ENCODE measurements around the gene KCNIP1. TPM values are rescaled to one million over a fixed set of nuclear protein-coding genes. Genes with fewer than 3 reads are reported as not detected.

Gene KCNIP1
- total RNA-seq, 4 donors from 2014 or later = 0.97 to 1.7 TPM; not detected in 2

DNA sequence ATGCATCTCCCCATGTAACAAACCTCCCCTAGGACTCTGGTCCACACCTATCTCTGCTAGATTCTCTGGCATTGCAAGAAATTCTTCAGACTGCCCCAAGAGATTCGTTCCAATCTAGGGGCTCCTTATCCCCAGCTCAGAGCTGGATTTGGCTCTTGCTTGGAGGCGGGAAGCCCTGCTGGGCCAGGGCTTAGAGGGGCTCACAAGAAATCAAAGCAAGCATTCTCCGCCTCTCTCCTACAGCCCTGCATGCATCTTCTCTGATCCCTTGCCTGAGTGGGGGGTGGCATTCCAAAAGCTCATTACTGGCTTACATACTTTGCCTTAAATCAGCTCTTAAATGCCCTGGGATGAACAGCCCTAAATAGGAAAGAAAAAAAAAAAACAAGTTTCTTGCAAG is 75.8 kb downstream of the KCNIP1 start:
- 71% methylated on average over 3 of the region's 3 CpGs for WGBS
- no peak for TF ChIP-seq CTCF (IDR thresholded peaks at IDR 0.05)
- TF ChIP-seq POLR2AphosphoS5 (IDR thresholded peaks at IDR 0.05) = no peak
- Histone ChIP-seq H3K9me3 (peaks cover 0 to 8% (median 7%) of the 10 kb centered on the region in 4 donors), H3K27ac (replicated peaks in 1 of 4) (no peak overlapping the region), H3K36me3 (no peaks in the 10 kb centered on the region), H3K27me3 (peaks cover 0 to 4% (median 0%) of the 10 kb centered on the region in 4 donors), H3K4me1 (no peaks in the 10 kb centered on the region), H3K4me3 (no peak overlapping the region)
- no peak for DNase-seq (ENCODE audit: extremely low spot score)
- intact Hi-C loops (cut with DNase I) = no loop called here

DNA sequence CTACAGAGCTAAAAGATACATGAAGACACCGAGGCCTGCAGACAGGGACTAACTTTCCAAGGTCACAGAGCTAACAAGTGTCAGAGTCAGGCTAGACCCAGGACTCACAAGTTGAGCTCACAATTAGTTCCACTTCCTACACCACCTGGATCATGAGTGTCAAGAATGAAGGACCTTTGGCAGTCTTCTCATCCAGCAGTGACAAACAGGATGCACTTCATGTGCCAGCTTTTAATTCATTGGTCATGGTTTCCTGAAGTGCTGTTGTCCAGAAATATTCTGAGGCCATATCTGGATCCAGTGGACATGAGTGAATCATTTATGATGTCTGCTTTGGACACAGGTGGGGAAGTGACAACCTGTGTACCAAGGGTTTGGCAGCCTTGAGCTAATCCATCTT is 77.4 kb downstream of the KCNIP1 start:
- no peak for DNase-seq (ENCODE audit: extremely low spot score)
- WGBS = 71% methylated on average over 1 of the region's 1 CpG
- intact Hi-C loops (cut with DNase I) = no loop called here
- peaks cover 0 to 8% (median under 1%) of the 10 kb centered on the region in 4 donors for H3K9me3 ChIP-seq
- no peak overlapping the region for H3K27ac ChIP-seq (replicated peaks in 1 of 4)
- H3K4me1 ChIP-seq = no peaks in the 10 kb centered on the region
- TF ChIP-seq CTCF (IDR thresholded peaks at IDR 0.05) (no peak), EP300 (IDR thresholded peaks at IDR 0.05) (no peak), POLR2A (IDR thresholded peaks at IDR 0.05; ENCODE audit: low read depth) (no peak), POLR2AphosphoS5 (IDR thresholded peaks at IDR 0.05) (no peak)
- H3K4me3 ChIP-seq = no peak overlapping the region
- no peaks in the 10 kb centered on the region for H3K36me3 ChIP-seq
- peaks cover 0 to 4% (median 0%) of the 10 kb centered on the region in 4 donors for H3K27me3 ChIP-seq

DNA sequence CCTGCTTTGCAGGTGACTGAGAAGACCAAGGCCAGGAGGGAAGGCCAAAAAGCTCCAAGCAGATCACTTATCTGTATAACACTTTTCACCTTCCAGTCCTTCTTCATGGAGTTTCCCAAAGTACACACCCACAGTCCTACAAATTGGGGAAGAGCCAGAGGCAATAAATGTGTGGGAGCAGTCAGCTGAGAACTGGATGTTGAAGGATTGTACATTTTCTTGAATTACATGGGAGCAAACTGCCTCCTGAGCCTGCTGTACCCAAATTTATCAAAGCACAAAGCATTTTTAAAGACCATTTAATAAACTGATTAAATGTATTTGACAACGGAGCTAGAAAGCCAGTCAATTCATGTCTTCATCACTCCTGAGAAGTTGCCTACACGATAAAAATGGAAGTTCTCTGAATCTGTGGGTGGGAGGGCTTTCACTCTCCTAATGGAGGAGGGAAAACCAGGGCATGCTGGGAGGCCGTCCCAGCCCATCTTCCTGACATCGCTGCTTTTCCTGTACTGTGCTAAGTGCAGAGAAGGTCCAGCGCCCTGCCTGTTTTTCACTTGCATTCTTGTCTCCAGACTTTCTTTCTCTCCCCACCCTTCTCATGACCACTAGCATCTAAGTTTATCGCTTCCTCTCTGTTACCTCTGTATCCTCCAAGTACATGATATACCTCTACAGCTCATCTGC is 79.0 kb downstream of the KCNIP1 start:
- no peak overlapping the region for H3K4me3 ChIP-seq
- peaks cover 0 to 8% (median 0%) of the 10 kb centered on the region in 4 donors for H3K9me3 ChIP-seq
- H3K27me3 ChIP-seq = no peaks in the 10 kb centered on the region
- H3K4me1 ChIP-seq = no peaks in the 10 kb centered on the region
- TF ChIP-seq CTCF (IDR thresholded peaks at IDR 0.05) = no peak
- no peak for TF ChIP-seq EP300 (IDR thresholded peaks at IDR 0.05)
- no peak for TF ChIP-seq POLR2AphosphoS5 (IDR thresholded peaks at IDR 0.05)
- no peak for TF ChIP-seq POLR2A (IDR thresholded peaks at IDR 0.05; ENCODE audit: low read depth)
- no peak overlapping the region for H3K27ac ChIP-seq (replicated peaks in 1 of 4)
- H3K36me3 ChIP-seq = no peaks in the 10 kb centered on the region
- intact Hi-C loops (cut with DNase I) = no loop called here
- no peak for DNase-seq (ENCODE audit: extremely low spot score)
- WGBS = 71% methylated on average over 6 of the region's 6 CpGs

DNA sequence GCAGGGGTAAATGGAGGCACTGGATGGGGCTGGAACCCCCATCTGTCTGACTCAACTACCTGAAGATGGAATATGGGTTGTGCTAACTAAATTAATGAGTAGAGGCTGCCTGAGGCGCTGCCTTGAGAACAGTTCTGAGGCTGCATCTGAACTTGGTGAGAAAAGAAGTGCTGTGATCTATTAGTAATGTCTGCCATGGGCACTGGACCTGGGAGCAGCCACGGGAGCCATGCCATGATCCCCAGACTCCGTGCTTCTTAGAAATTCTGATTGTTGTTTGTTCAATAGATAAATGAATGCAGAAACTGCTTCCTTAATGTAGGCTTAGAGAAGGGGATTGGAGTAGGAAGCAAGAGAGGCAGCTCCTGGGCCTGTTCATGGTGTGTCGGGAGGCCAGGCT is 80.2 kb downstream of the KCNIP1 start:
- no peak for TF ChIP-seq EP300 (IDR thresholded peaks at IDR 0.05)
- TF ChIP-seq POLR2AphosphoS5 (IDR thresholded peaks at IDR 0.05) = no peak
- no peak for TF ChIP-seq CTCF (IDR thresholded peaks at IDR 0.05)
- TF ChIP-seq POLR2A (IDR thresholded peaks at IDR 0.05; ENCODE audit: low read depth) = no peak
- H3K36me3 ChIP-seq = no peaks in the 10 kb centered on the region
- 84% methylated on average over 4 of the region's 4 CpGs for WGBS
- DNase-seq (ENCODE audit: extremely low spot score) = no peak
- intact Hi-C loops (cut with DNase I) = no loop called here
- no peaks in the 10 kb centered on the region for H3K4me1 ChIP-seq
- H3K4me3 ChIP-seq = no peak overlapping the region
- H3K27me3 ChIP-seq = no peaks in the 10 kb centered on the region
- H3K27ac ChIP-seq (replicated peaks in 1 of 4) = no peak overlapping the region
- peaks cover 0 to 2% (median 0%) of the 10 kb centered on the region in 4 donors for H3K9me3 ChIP-seq

Measured in esophagus muscularis mucosa (tissue), 4 donors.